Muscle layer of duodenum (tissue), 2 donors: ENCODE data around the gene OTULIN.

ENCODE experiments used
- H3K27ac ChIP-seq: one replicate; pipeline ENCODE4 v1.7.0; 2013; ENCODE audit warnings: mild to moderate bottlenecking, low read length
- H3K27me3 ChIP-seq: one replicate; pipeline ENCODE4 v1.7.0; 2013; ENCODE audit warnings: low read depth, mild to moderate bottlenecking, control low read depth, low read length
- H3K36me3 ChIP-seq, 2 donors: one replicate each; pipeline ENCODE4 v1.7.0; 2013; ENCODE audit warnings: low read length in 2 of 2, control low read depth in 1 of 2, mild to moderate bottlenecking in 1 of 2; ENCODE audit not compliant: insufficient read depth in 2 of 2, control insufficient read depth in 1 of 2
- H3K4me1 ChIP-seq, 2 donors: one replicate each; pipeline ENCODE4 v1.7.0; 2013; ENCODE audit warnings: low read length in 2 of 2, mild to moderate bottlenecking in 2 of 2, control low read depth in 1 of 2, moderate library complexity in 1 of 2; ENCODE audit not compliant: insufficient read depth in 2 of 2, control insufficient read depth in 1 of 2
- H3K4me3 ChIP-seq, 2 donors: one replicate each; pipeline ENCODE4 v1.7.0; 2013; ENCODE audit warnings: low read length in 2 of 2, low read depth in 1 of 2, mild to moderate bottlenecking in 1 of 2
- H3K9me3 ChIP-seq, 2 donors: one replicate each; pipeline ENCODE4 v1.7.0; 2013; ENCODE audit warnings: low read length in 2 of 2, control low read depth in 1 of 2, mild to moderate bottlenecking in 1 of 2; ENCODE audit not compliant: control insufficient read depth in 1 of 2
- donor health status: healthy.

The OTULIN gene

DNA sequence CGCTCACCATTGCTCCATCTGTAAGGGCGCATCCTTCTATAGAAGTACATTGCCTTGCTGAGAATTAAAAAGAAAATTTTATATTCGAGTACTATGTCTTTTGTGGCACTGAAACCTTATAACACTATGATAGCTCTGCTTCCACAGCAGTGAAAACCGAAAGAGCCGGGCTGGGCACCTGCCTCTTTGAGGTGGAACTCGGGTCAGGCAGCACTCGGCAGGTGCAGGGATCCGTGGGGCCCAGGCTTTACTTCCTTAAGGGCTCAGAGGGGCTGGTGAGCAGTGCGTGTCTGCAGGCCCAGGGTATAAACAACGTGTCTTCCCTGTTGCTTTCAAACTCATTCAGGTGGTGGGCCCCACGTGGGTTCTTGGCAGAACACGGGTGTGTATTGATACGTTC is 69.9 kb downstream of the OTULIN start:
- Histone ChIP-seq H3K36me3 (peaks cover 3 to 31% of the 10 kb centered on the region in 2 donors), H3K27me3 (no peaks in the 10 kb centered on the region), H3K27ac (no peak overlapping the region), H3K4me3 (no peak overlapping the region), H3K9me3 (no peaks in the 10 kb centered on the region), H3K4me1 (no peaks in the 10 kb centered on the region)

DNA sequence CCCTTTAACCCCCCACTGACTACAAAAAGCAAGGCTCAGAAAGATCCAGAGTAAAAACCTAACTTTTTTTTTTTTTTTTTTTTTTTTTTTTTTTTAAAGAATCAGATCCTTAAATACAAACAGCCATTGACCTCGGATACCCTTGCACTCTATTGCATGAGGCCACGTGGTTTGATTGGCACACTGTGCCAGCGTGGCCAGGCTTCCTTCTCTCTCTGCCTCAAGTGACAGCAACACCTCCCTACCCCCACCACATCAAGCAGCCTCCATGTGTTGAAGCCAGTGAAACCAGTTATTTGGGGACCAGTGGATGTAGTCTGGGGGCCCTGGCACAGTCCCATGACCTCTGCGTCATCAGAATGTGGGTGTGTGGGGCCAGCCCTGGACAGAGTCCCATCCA is 71.4 kb downstream of the OTULIN start:
- peaks cover 3 to 36% of the 10 kb centered on the region in 2 donors for H3K36me3 ChIP-seq
- no peaks in the 10 kb centered on the region for H3K9me3 ChIP-seq
- no peaks in the 10 kb centered on the region for H3K27me3 ChIP-seq
- H3K4me3 ChIP-seq = no peak overlapping the region
- no peak overlapping the region for H3K27ac ChIP-seq
- no peaks in the 10 kb centered on the region for H3K4me1 ChIP-seq

DNA sequence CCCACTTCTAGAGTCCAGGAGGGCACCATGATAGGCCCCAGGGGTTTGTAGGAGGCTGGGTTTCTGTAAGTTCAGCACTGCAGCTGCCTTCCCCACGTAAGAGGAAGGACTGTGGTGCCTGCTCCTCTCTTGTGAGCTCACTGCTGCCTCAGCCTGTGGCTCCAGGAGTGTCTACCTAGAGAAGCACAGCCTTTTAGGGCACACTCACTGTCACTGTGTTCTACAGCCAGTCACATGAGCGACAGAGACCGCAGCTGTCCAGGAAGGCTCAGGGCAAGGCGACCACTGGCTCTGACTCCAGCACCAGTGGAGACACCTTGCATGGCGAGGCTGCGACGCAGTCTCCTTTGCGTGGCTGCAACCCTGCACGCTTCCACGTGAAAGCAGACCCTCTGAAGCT is 72.8 kb downstream of the OTULIN start:
- no peaks in the 10 kb centered on the region for H3K27me3 ChIP-seq
- no peaks in the 10 kb centered on the region for H3K9me3 ChIP-seq
- H3K36me3 ChIP-seq = peaks cover 13 to 36% of the 10 kb centered on the region in 2 donors
- no peak overlapping the region for H3K4me3 ChIP-seq
- no peaks in the 10 kb centered on the region for H3K4me1 ChIP-seq
- no peak overlapping the region for H3K27ac ChIP-seq

DNA sequence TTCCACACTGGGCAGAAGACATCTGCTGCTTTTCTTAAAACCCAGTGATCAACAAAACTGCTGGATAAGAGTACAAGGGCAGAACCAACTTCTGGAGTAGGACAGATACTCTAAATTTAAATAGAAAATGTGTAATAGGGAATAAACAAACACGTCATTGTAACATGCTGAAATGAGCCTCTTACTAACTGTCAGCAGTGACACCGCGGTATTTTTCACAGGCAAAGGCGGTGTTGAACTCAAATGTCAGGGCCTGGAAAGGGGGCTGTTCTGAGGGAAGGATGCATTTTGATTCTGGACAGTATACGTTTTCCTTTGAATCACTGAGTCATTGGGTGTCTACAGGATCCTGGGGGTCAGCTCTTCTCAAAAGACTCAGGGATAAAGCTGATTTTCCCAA is 73.5 kb downstream of the OTULIN start:
- Histone ChIP-seq H3K27ac (no peak overlapping the region), H3K9me3 (no peaks in the 10 kb centered on the region), H3K36me3 (peaks cover 13 to 32% of the 10 kb centered on the region in 2 donors)

DNA sequence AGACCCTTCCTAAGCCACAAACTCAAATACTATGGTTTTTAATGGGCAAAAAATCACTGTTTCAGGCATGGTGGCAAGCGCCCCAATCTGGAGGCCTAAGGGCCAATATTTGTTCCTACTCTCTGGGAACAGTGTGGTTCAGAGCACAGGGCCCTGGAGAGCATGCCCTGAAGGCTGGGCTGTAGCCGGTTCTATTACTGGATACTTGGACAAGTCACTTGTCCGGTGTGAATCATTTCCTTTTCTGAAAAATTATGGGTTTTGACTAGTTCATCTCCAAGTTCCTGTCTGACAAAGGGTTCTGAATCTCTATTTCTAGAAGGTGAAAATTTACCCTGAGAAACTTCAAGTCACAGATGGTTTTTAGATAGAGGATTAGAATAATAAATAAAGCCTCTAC is 75.0 kb downstream of the OTULIN start:
- Histone ChIP-seq H3K36me3 (peaks cover 11 to 38% of the 10 kb centered on the region in 2 donors), H3K27ac (no peak overlapping the region), H3K4me1 (no peaks in the 10 kb centered on the region), H3K9me3 (no peaks in the 10 kb centered on the region), H3K4me3 (no peak overlapping the region), H3K27me3 (no peaks in the 10 kb centered on the region)

More for the DNA sequence above, 73.5 kb downstream of the OTULIN start:
- Histone ChIP-seq H3K27me3 (no peaks in the 10 kb centered on the region), H3K4me1 (no peaks in the 10 kb centered on the region), H3K4me3 (no peak overlapping the region)

DNA sequence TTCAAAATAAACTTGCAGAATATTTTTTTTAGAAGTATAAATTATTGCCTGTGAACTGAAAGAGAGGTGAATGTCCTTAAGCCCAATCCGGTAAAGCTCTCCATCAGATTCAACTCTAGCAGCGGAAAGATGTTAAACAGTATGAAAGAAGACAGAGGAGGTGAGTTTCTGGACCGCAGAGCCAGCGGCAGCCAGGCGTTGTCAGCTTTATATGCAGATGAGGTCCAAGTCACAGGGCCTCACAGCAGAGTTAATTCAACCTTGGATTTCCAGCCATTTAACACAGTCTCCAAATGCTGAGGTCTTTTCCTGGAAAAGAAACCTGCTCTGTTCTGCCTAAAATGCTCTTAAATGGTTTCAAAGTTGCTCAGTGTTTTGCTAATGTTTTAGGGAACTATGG is 75.5 kb downstream of the OTULIN start:
- Histone ChIP-seq H3K4me3 (no peak overlapping the region), H3K27ac (no peak overlapping the region), H3K9me3 (no peaks in the 10 kb centered on the region), H3K36me3 (peaks cover 9 to 41% of the 10 kb centered on the region in 2 donors), H3K4me1 (no peaks in the 10 kb centered on the region), H3K27me3 (no peaks in the 10 kb centered on the region)

DNA sequence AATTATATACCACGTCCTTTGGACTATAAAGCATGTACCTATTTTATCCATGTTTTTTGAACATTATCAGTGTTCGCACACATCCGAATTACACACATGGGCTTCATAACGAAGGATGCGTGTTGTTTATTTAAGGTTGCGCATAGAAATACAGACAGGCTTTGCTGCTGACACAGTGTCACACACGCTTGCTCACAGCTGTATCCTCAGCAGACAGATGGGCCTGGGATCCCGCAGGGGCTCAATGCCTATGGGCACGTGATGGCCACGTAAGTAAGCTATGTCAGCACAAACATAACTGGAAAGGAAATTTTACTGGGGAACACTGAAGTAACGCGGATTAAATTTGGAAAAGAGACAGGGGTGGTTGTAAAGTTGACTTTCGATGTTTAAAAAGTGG is 76.6 kb downstream of the OTULIN start:
- Histone ChIP-seq H3K27ac (no peak overlapping the region), H3K4me3 (no peak overlapping the region), H3K36me3 (peaks cover 18 to 41% of the 10 kb centered on the region in 2 donors)

DNA sequence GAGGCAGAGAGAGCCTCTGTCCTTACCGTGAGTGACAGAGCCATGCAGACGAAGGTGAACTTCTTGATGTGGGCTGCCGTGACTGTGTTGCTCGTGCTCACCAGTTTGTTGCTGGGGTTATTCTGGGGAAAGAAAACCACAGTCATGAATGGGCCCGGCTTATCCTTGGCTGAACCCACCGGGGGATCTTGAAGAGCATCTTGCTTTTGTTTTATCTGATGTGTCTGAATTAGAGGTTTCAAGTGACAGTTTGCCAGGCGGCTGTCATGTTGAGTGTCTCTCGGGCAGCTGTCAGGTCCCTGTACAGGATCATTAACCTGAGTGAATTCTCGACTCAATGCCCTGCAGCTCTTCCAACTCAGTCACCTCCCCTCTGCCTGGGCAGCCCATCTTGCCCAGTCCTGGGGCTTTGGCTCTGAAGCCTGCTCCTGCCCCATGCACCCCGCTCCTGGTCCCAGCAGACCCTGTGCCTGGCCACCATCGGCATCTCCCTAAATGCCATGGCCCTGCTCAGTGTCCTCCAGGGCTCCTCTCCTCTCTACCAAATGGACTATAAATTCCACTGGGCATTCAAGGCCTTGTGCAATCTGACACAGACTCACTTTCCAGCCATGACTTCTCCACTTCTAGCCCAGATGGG is 77.4 kb downstream of the OTULIN start:
- Histone ChIP-seq H3K27ac (no peak overlapping the region), H3K4me1 (no peaks in the 10 kb centered on the region), H3K27me3 (no peaks in the 10 kb centered on the region), H3K36me3 (peaks cover 18 to 41% of the 10 kb centered on the region in 2 donors), H3K4me3 (no peak overlapping the region), H3K9me3 (no peaks in the 10 kb centered on the region)

More for the DNA sequence above, 76.6 kb downstream of the OTULIN start:
- H3K9me3 ChIP-seq = no peaks in the 10 kb centered on the region
- no peaks in the 10 kb centered on the region for H3K4me1 ChIP-seq
- no peaks in the 10 kb centered on the region for H3K27me3 ChIP-seq

DNA sequence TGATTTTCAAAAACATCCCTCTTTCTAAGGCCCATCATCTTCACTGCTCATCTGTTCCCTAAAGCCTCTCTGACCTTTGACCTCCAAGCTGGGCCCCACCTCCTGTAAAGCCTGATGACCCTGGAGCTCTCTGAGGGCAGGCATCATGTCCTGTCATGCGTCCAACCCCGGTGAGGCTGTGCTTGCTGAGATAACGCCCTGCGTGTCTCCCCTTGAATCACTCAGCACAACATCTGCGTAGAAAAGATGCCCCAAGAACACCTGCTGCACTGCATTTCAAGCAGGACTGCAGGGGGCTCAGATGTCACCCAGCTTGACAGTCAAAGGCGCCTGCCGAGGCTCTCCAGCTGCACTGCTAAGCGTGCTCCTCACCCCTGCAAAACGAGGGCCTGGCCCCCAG is 78.0 kb downstream of the OTULIN start:
- H3K36me3 ChIP-seq = peaks cover 18 to 37% of the 10 kb centered on the region in 2 donors
- H3K27me3 ChIP-seq = no peaks in the 10 kb centered on the region
- H3K4me3 ChIP-seq = no peak overlapping the region
- no peaks in the 10 kb centered on the region for H3K9me3 ChIP-seq
- H3K27ac ChIP-seq = no peak overlapping the region
- no peaks in the 10 kb centered on the region for H3K4me1 ChIP-seq

DNA sequence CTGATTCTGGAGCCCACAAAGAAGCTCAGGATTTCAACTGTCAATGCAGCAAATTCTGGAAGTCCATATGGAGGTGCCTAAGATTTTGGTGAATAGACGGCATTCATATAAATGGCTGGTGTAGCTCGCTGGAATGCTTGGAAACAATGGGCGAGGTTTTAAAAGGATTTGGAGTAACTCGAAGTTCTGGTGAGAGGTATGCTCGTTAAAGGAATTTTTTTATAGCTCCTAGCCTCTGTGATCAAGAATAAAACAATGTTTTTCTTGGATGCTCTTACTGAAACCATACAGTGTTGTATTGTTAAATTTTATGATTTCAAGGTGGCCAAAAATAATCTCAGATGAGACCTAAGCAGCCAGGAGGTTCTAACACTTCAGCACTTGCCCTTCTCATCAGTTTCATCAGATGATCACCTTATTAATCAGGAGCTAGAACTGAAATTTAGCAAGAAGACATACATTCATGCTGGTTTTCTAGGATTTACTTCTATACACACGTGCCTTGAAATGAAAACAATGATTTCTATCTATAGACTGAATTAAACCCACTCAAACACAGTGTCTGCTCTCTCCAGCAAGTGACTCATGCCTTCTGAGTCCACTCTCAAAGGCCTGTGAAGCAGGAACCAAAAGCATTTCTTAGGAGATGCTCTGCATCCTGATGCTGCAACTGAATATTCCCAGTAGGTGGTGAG is 79.2 kb downstream of the OTULIN start:
- H3K4me1 ChIP-seq = no peaks in the 10 kb centered on the region
- no peak overlapping the region for H3K4me3 ChIP-seq
- H3K36me3 ChIP-seq = peaks cover 22 to 34% of the 10 kb centered on the region in 2 donors
- H3K9me3 ChIP-seq = no peaks in the 10 kb centered on the region
- no peaks in the 10 kb centered on the region for H3K27me3 ChIP-seq
- no peak overlapping the region for H3K27ac ChIP-seq

DNA sequence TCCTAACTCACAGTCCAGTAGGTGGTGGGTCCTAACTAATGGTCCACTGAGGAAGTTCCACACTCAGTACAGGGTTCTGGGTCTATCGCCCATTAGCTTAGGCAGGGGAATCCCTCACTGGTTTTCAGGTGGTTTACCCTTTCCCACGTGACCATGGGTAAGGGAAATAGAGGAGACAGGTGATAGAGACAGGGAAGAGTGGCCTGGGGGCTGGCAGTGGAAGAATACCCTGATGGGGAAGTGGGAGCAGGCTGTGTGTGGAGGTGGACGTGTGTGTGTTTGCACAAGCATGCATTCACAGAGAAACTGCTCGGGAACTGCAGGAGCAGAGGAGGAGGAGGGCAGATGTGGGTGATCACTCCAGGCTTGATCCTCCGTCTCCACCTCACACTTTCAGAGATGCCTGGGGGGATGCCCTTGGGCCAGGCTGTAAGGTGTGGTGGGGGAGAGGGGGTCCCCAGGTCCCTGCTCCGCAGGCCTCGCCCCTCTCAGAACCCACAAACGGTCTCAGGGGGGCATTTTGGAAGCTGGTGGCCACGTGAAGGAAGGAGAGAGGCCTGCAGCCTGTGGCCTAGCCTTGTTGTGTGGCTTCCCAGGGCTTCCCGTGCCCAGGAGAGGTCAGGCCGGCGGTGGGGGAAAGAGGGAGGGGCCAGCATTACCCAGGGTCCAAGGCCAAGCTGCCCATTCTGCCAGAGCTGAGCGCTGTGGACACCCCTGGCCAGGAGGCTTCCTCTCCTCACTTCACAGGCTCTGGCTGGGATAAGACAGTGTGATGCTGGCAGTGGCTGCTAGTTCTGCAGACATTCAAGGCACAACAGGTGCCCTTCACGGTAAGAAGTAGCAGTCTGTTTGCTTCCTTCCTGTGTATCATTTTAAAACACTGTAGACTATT is 80.0 kb downstream of the OTULIN start:
- peaks cover 22 to 38% of the 10 kb centered on the region in 2 donors for H3K36me3 ChIP-seq
- no peaks in the 10 kb centered on the region for H3K4me1 ChIP-seq
- H3K4me3 ChIP-seq = no peak overlapping the region
- no peak overlapping the region for H3K27ac ChIP-seq
- H3K9me3 ChIP-seq = no peaks in the 10 kb centered on the region
- no peaks in the 10 kb centered on the region for H3K27me3 ChIP-seq
